Measurements from ENCODE around the gene HMHB1.

Gene HMHB1

GRCh38 chr5:143812085-143812705, at the start of gene HMHB1:
HMHB1 (plus strand) TSS chr5:143812161.
- DNase-seq = no peak

GRCh38 chr5:143762636-143763220, 49.2 kb upstream of the HMHB1 start:
- DNase-seq = no peak

GRCh38 chr5:143767162-143767561, 44.8 kb upstream of the HMHB1 start:
- DNase-seq = no peak

GRCh38 chr5:143769026-143769786, 42.8 kb upstream of the HMHB1 start:
- no peak for DNase-seq

GRCh38 chr5:143770450-143770849, 41.5 kb upstream of the HMHB1 start:
- DNase-seq = no peak

GRCh38 chr5:143771189-143771588, 40.8 kb upstream of the HMHB1 start:
- DNase-seq = no peak

GRCh38 chr5:143771602-143772001, 40.4 kb upstream of the HMHB1 start:
- DNase-seq = no peak

GRCh38 chr5:143772621-143773020, 39.3 kb upstream of the HMHB1 start:
- no peak for DNase-seq

- DNase-seq = no peak
Measured at GRCh38 chr5:143775258-143775657, 36.7 kb upstream of the HMHB1 start.

- DNase-seq = no peak
Measured at GRCh38 chr5:143776951-143777350, 35.0 kb upstream of the HMHB1 start.

- no peak for DNase-seq
Measured at GRCh38 chr5:143779506-143779905, 32.5 kb upstream of the HMHB1 start.

GRCh38 chr5:143781993-143782520, 29.9 kb upstream of the HMHB1 start:
- DNase-seq = no peak

- no peak for DNase-seq
Measured at GRCh38 chr5:143782588-143783386, 29.2 kb upstream of the HMHB1 start.

GRCh38 chr5:143788401-143788800, 23.6 kb upstream of the HMHB1 start:
- no peak for DNase-seq

GRCh38 chr5:143790457-143791112, 21.4 kb upstream of the HMHB1 start:
- DNase-seq = no peak

- no peak for DNase-seq
Measured at GRCh38 chr5:143791848-143792731, 19.9 kb upstream of the HMHB1 start.

GRCh38 chr5:143793249-143793648, 18.7 kb upstream of the HMHB1 start:
- DNase-seq = no peak

- no peak for DNase-seq
Measured at GRCh38 chr5:143796125-143796524, 15.8 kb upstream of the HMHB1 start.

GRCh38 chr5:143796753-143797152, 15.2 kb upstream of the HMHB1 start:
- no peak for DNase-seq

GRCh38 chr5:143800715-143801114, 11.2 kb upstream of the HMHB1 start:
- DNase-seq = no peak

- DNase-seq = no peak
Measured at GRCh38 chr5:143801252-143801939, 10.6 kb upstream of the HMHB1 start.
